ENCODE results near the gene EXOC3. TPM values are rescaled to one million over a fixed set of nuclear protein-coding genes. Genes with fewer than 3 reads are reported as not detected.

The EXOC3 gene
- total RNA-seq, 1 donor from 2014 or later, result 67.3 TPM

Other genes with a start within 250 kb of the EXOC3 start
- 8.8 and 10.1 TPM in 2 replicates for gene CCDC127, start 225.0 kb upstream of the EXOC3 start, total RNA-seq
- 88.1 and 88.5 TPM in 2 replicates for gene SDHA, start 224.9 kb upstream of the EXOC3 start, total RNA-seq
- gene PDCD6, start 171.5 kb upstream of the EXOC3 start, total RNA-seq, result 79.2 and 87.2 TPM in 2 replicates
- 0.69 and 1.3 TPM in 2 replicates for gene AHRR, start 121.5 kb upstream of the EXOC3 start, total RNA-seq
- gene SLC9A3, start 81.3 kb downstream of the EXOC3 start, total RNA-seq, result 1.6 and 1.7 TPM in 2 replicates
- 24.8 and 26.9 TPM in 2 replicates for gene CEP72, start 169.2 kb downstream of the EXOC3 start, total RNA-seq

All from progenitor cell of endocrine pancreas (in vitro differentiated cells).